ENCODE data around the gene TTC9C. TPM values are rescaled to one million over a fixed set of nuclear protein-coding genes. Genes with fewer than 3 reads are reported as not detected.

TTC9C gene
- total and polyA plus RNA-seq, 2 of the 13 experiments (the other 11 are each of a cell fraction or from before 2014, with no cell fraction given) = 28.0 to 36.4 TPM

- BruUV-seq (replicated peaks) = no TSS peak
- no peak for ATAC-seq
These were observed 54.5 kb downstream of the TTC9C start for GRCh38 chr11:62782753-62783152.

More at GRCh38 chr11:62782753-62783152, 54.5 kb downstream of the TTC9C start:
- no peaks in the 10 kb centered on the region for H4K20me1 ChIP-seq (ENCODE audit: insufficient read depth, low read length)
- intact Hi-C loops (cut with micrococcal nuclease; ENCODE audit: unreplicated experiment) (no loop called here), in situ Hi-C loops (cut with HindIII; ENCODE audit: extremely low pct_ligation_motif_present, low pct_unique_long_range_greater_than_20kb) (no loop called here)
- H3K9ac ChIP-seq (ENCODE audit: insufficient read depth, low read depth, low read length) = no peak overlapping the region
- no peak overlapping the region for H3K4me3 ChIP-seq (replicated peaks in 1 of 3; ENCODE audit: insufficient read depth in 1 of 3, low read depth in 2 of 3, low read length in 3 of 3)
- H3K27ac ChIP-seq (ENCODE audit: extremely low read length, insufficient read depth, low read length) = no peak overlapping the region
- FAIRE-seq = no peak
- peaks cover 2% of the 10 kb centered on the region for H3K79me2 ChIP-seq (ENCODE audit: insufficient read depth, low read length)
- no peaks in the 10 kb centered on the region; a peak in 1 of 5 replicates for H3K27me3 ChIP-seq (ENCODE audit: control insufficient read depth in 1 of 2, insufficient read depth in 2 of 2, low read length in 2 of 2)
- H2AFZ ChIP-seq (ENCODE audit: low read length) = no peak overlapping the region
- POLR2A ChIA-PET = no interaction called here
- peaks cover 9 to 23% of the 10 kb centered on the region in 2 experiments for H3K36me3 ChIP-seq (replicated peaks in 1 of 2; ENCODE audit: control insufficient read depth in 1 of 2, insufficient read depth in 2 of 2, low read length in 2 of 2)
- DNase-seq (ENCODE audit: low spot score) = no peak
- H3K4me1 ChIP-seq (ENCODE audit: insufficient read depth, low read length) = peaks cover 10% of the 10 kb centered on the region
- TF ChIP-seq, protein P1, sequence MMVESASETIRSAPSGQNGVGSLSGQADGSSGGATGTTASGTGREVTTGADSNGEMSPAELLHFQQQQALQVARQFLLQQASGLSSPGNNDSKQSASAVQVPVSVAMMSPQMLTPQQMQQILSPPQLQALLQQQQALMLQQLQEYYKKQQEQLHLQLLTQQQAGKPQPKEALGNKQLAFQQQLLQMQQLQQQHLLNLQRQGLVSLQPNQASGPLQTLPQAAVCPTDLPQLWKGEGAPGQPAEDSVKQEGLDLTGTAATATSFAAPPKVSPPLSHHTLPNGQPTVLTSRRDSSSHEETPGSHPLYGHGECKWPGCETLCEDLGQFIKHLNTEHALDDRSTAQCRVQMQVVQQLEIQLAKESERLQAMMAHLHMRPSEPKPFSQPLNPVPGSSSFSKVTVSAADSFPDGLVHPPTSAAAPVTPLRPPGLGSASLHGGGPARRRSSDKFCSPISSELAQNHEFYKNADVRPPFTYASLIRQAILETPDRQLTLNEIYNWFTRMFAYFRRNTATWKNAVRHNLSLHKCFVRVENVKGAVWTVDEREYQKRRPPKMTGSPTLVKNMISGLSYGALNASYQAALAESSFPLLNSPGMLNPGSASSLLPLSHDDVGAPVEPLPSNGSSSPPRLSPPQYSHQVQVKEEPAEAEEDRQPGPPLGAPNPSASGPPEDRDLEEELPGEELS (CRISPR knock-in tag; IDR thresholded peaks at IDR 0.05) = no peak
- no peak for TF ChIP-seq HDAC2 (CRISPR knock-in tag; IDR thresholded peaks at IDR 0.05)
- TF ChIP-seq ZNF737 (CRISPR knock-in tag; IDR thresholded peaks at IDR 0.05; ENCODE audit: borderline replicate concordance) = no peak
- no peak for TF ChIP-seq RFX5 (IDR thresholded peaks at IDR 0.05; ENCODE audit: low read depth, low read length)
- TF ChIP-seq REPIN1 (CRISPR knock-in tag; IDR thresholded peaks at IDR 0.05; ENCODE audit: borderline replicate concordance, low read depth) = no peak
- TF ChIP-seq, protein P2, sequence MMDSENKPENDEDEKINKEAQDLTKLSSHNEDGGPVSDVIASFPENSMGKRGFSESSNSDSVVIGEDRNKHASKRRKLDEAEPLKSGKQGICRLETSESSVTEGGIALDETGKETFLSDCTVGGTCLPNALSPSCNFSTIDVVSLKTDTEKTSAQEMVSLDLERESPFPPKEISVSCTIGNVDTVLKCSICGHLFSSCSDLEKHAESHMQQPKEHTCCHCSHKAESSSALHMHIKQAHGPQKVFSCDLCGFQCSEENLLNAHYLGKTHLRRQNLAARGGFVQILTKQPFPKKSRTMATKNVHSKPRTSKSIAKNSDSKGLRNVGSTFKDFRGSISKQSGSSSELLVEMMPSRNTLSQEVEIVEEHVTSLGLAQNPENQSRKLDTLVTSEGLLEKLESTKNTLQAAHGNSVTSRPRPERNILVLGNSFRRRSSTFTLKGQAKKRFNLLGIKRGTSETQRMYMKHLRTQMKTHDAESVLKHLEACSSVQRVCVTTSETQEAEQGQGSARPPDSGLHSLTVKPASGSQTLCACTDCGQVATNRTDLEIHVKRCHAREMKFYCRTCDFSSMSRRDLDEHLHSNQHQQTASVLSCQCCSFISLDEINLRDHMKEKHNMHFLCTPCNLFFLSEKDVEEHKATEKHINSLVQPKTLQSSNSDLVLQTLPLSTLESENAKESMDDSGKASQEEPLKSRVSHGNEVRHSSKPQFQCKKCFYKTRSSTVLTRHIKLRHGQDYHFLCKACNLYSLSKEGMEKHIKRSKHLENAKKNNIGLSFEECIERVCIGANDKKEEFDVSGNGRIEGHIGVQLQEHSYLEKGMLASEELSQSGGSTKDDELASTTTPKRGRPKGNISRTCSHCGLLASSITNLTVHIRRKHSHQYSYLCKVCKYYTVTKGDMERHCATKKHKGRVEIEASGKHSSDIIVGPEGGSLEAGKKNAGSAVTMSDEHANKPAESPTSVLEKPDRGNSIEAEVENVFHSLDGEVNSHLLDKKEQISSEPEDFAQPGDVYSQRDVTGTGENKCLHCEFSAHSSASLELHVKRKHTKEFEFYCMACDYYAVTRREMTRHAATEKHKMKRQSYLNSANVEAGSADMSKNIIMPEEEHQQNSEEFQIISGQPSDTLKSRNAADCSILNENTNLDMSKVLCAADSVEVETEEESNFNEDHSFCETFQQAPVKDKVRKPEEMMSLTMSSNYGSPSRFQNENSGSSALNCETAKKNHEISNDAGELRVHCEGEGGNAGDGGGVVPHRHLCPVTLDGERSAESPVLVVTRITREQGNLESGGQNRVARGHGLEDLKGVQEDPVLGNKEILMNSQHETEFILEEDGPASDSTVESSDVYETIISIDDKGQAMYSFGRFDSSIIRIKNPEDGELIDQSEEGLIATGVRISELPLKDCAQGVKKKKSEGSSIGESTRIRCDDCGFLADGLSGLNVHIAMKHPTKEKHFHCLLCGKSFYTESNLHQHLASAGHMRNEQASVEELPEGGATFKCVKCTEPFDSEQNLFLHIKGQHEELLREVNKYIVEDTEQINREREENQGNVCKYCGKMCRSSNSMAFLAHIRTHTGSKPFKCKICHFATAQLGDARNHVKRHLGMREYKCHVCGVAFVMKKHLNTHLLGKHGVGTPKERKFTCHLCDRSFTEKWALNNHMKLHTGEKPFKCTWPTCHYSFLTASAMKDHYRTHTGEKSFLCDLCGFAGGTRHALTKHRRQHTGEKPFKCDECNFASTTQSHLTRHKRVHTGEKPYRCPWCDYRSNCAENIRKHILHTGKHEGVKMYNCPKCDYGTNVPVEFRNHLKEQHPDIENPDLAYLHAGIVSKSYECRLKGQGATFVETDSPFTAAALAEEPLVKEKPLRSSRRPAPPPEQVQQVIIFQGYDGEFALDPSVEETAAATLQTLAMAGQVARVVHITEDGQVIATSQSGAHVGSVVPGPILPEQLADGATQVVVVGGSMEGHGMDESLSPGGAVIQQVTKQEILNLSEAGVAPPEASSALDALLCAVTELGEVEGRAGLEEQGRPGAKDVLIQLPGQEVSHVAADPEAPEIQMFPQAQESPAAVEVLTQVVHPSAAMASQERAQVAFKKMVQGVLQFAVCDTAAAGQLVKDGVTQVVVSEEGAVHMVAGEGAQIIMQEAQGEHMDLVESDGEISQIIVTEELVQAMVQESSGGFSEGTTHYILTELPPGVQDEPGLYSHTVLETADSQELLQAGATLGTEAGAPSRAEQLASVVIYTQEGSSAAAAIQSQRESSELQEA (CRISPR knock-in tag; IDR thresholded peaks at IDR 0.05; ENCODE audit: not compliant biosample characterization) = no peak
- no peak for TF ChIP-seq AFF4 (CRISPR knock-in tag; IDR thresholded peaks at IDR 0.05)
- TF ChIP-seq GFI1 (CRISPR knock-in tag; IDR thresholded peaks at IDR 0.05; ENCODE audit: borderline replicate concordance) = no peak
- TF ChIP-seq KAT8 (CRISPR knock-in tag; IDR thresholded peaks at IDR 0.05) = no peak
- CTCF ChIA-PET (ENCODE audit: low intra/inter-chr PET ratio, low total read pairs) = no interaction called here
- H3K4me2 ChIP-seq (ENCODE audit: low read depth, low read length) = no peak overlapping the region
- H3K9me3 ChIP-seq (ENCODE audit: low read length) = no peaks in the 10 kb centered on the region
- 97% methylated on average over 4 of the region's 7 CpGs for WGBS (ENCODE audit: low lambda C conversion rate)
